ENCODE measurements around the gene NFKBIA.

DNA sequence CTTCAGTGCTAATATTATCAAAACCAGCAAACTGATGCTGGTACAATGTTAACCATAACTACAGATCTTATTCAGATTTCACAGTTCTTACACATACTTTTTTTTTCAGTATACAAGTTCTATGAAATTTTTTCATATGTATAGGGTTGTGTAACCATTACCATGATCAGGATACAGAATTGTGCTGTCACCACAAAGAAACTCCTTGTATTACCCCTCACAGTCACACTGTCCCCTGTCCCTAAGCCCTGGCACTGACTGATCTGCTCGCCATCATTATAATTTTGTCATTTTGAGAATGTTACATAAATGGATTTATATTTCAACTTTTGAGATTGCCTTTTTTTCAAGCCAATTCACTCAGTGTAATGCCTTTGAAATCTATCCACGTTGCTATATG is 21.3 kb upstream of the NFKBIA start:
- TF ChIP-seq POLR2A (IDR thresholded peaks at IDR 0.05), result no peak
- TF ChIP-seq, protein P1, sequence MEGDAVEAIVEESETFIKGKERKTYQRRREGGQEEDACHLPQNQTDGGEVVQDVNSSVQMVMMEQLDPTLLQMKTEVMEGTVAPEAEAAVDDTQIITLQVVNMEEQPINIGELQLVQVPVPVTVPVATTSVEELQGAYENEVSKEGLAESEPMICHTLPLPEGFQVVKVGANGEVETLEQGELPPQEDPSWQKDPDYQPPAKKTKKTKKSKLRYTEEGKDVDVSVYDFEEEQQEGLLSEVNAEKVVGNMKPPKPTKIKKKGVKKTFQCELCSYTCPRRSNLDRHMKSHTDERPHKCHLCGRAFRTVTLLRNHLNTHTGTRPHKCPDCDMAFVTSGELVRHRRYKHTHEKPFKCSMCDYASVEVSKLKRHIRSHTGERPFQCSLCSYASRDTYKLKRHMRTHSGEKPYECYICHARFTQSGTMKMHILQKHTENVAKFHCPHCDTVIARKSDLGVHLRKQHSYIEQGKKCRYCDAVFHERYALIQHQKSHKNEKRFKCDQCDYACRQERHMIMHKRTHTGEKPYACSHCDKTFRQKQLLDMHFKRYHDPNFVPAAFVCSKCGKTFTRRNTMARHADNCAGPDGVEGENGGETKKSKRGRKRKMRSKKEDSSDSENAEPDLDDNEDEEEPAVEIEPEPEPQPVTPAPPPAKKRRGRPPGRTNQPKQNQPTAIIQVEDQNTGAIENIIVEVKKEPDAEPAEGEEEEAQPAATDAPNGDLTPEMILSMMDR (IDR thresholded peaks at IDR 0.05), result no peak

Measured in heart left ventricle (tissue), 13 donors.